Kidney tubule cell (primary cell): ENCODE results near the gene PLEKHA4.

Source experiments
- DNase-seq: peaks from one replicate; pipeline ENCODE4 v3.0.0-alpha.2; 2018; ENCODE audit warnings: low spot score

PLEKHA4 gene

GRCh38 chr19:48826606-48827020 lies 41.8 kb downstream of the PLEKHA4 start:
- DNase-seq: no peak

GRCh38 chr19:48822514-48822913 lies 45.9 kb downstream of the PLEKHA4 start:
- DNase-seq: no peak

GRCh38 chr19:48821633-48822032 lies 46.8 kb downstream of the PLEKHA4 start:
- no peak for DNase-seq

- DNase-seq: peak; percentile 52
Measured at GRCh38 chr19:48819366-48819816, 49.0 kb downstream of the PLEKHA4 start.

- no peak for DNase-seq
Measured at GRCh38 chr19:48818234-48818820, 50.1 kb downstream of the PLEKHA4 start.

GRCh38 chr19:48817585-48818124 lies 50.8 kb downstream of the PLEKHA4 start:
- no peak for DNase-seq

- peak; percentile 67 for DNase-seq
Measured at GRCh38 chr19:48815870-48816501, 52.4 kb downstream of the PLEKHA4 start.

GRCh38 chr19:48814895-48815294 lies 53.5 kb downstream of the PLEKHA4 start:
- no peak for DNase-seq

- DNase-seq: no peak
Measured at GRCh38 chr19:48813123-48813913, 55.1 kb downstream of the PLEKHA4 start.

- DNase-seq: peak; percentile 67
Measured at GRCh38 chr19:48812094-48812929, 56.1 kb downstream of the PLEKHA4 start.

- no peak for DNase-seq
Measured at GRCh38 chr19:48810151-48810550, 58.3 kb downstream of the PLEKHA4 start.

GRCh38 chr19:48807590-48808308 lies 60.7 kb downstream of the PLEKHA4 start:
- DNase-seq: peak; percentile 23

GRCh38 chr19:48806818-48807589 lies 61.4 kb downstream of the PLEKHA4 start:
- DNase-seq: no peak

GRCh38 chr19:48806518-48806817 lies 61.9 kb downstream of the PLEKHA4 start:
- peak; percentile 48 for DNase-seq

- DNase-seq: no peak
Measured at GRCh38 chr19:48805452-48805851, 63.0 kb downstream of the PLEKHA4 start.

GRCh38 chr19:48804496-48804895 lies 63.9 kb downstream of the PLEKHA4 start:
- no peak for DNase-seq

- no peak for DNase-seq
Measured at GRCh38 chr19:48802623-48803022, 65.8 kb downstream of the PLEKHA4 start.

- no peak for DNase-seq
Measured at GRCh38 chr19:48799358-48800300, 68.8 kb downstream of the PLEKHA4 start.

- peak; percentile 30 for DNase-seq
Measured at GRCh38 chr19:48798937-48799336, 69.5 kb downstream of the PLEKHA4 start.
